GM13976 (cell line): Measurements from ENCODE around the gene DPP7.

Experiments
- DNase-seq: peaks from one replicate; pipeline ENCODE4 v3.0.0; 2012; ENCODE audit warnings: low spot score
- CTCF ChIP-seq: IDR thresholded peaks from 2 replicates; pipeline ENCODE4 v1.5.1; 2012; ENCODE audit warnings: borderline replicate concordance, mild to moderate bottlenecking; ENCODE audit not compliant: insufficient read depth; ENCODE audit errors: extremely low read depth, missing control alignments, control extremely low read depth
- in situ Hi-C: fragments of 300-500 bp; cut with MboI; formaldehyde crosslinking; loops from one replicate; pipeline ENCODE4 v1.12.0; 2022; ENCODE audit warnings: low sequenced_read_pairs, mixed read lengths, inconsistent platforms; ENCODE audit not compliant: unreplicated experiment

The DPP7 gene

GRCh38 chr9:137103206-137103999 is 11.1 kb downstream of the DPP7 start:
- in situ Hi-C loops: no loop called here
- no peak for TF ChIP-seq CTCF
- no peak for DNase-seq

- in situ Hi-C loops: no loop called here
- no peak for DNase-seq
- TF ChIP-seq CTCF: no peak
These were observed 15.3 kb downstream of the DPP7 start for GRCh38 chr9:137099231-137099630.

- in situ Hi-C loops: no loop called here
- DNase-seq: no peak
- no peak for TF ChIP-seq CTCF
These were observed 16.6 kb downstream of the DPP7 start for GRCh38 chr9:137097761-137098462.

- DNase-seq: no peak
- TF ChIP-seq CTCF: no peak
- in situ Hi-C loops: no loop called here
These were observed 17.6 kb downstream of the DPP7 start for GRCh38 chr9:137096785-137097546.

- DNase-seq: peak; percentile 88
- TF ChIP-seq CTCF: peak; percentile 60
- in situ Hi-C loops: no loop called here
These were observed 18.6 kb downstream of the DPP7 start for GRCh38 chr9:137095664-137096517.
